Adrenal gland (tissue), 12 donors: ENCODE results near the gene CNTNAP2. TPM values are rescaled to one million over a fixed set of nuclear protein-coding genes. Genes with fewer than 3 reads are reported as not detected.

ENCODE experiments used
- DNase-seq, 7 donors: peaks; one replicate each; pipeline ENCODE4 v3.0.0-alpha.2; 2019 to 2020
- H3K27ac ChIP-seq, 5 donors: fragments of 200-600 bp; sonication (generic) in 4 of 5; 1 replicate in 3 of 5; 2 replicates in 2 of 5; pipeline versions ENCODE4 v1.5.1 to v1.8.0; 2016 to 2020; ENCODE audit warnings: mild to moderate bottlenecking in 1 of 5
- H3K27me3 ChIP-seq: fragments of 200-600 bp; 2 replicates; pipeline ENCODE4 v1.8.0; 2021
- H3K36me3 ChIP-seq, 2 donors: fragments of 200-600 bp; replicated peaks in 1 of 2; 1 replicate in 1 of 2; 2 replicates in 1 of 2; pipeline versions ENCODE4 v1.5.1 to v1.8.0; 2018 to 2022
- H3K4me1 ChIP-seq, 2 donors: fragments of 200-600 bp; replicated peaks in 1 of 2; 1 replicate in 1 of 2; 2 replicates in 1 of 2; pipeline versions ENCODE4 v1.5.1 to v1.8.0; 2018 to 2021
- H3K4me3 ChIP-seq, 4 donors: fragments of 200-600 bp; sonication (generic) in 3 of 4; one replicate each; pipeline ENCODE4 v1.5.1; 2016 to 2018
- H3K9me3 ChIP-seq, 3 donors: fragments of 200-600 bp; sonication (generic) in 1 of 3; replicated peaks in 1 of 3; 1 replicate in 2 of 3; 2 replicates in 1 of 3; pipeline versions ENCODE4 v1.5.1 to v1.8.0; 2016 to 2021
- CTCF ChIP-seq, 6 experiments: fragments of 450-650 bp in 4 of 6; fragments of 200-600 bp in 2 of 6; sonication (generic) in 1 of 6; IDR thresholded peaks; 1 replicate in 5 of 6; 2 replicates in 1 of 6; pipeline versions ENCODE4 v1.5.1 to v1.8.0; 2016 to 2021; ENCODE audit warnings: antibody characterized with exemption in 6 of 6, mild to moderate bottlenecking in 2 of 6, moderate library complexity in 1 of 6
- POLR2A ChIP-seq, 2 donors: fragments of 450-650 bp; IDR thresholded peaks; one replicate each; pipeline ENCODE4 v1.6.1; 2017; ENCODE audit warnings: antibody characterized with exemption in 2 of 2, mild to moderate bottlenecking in 2 of 2, moderate library complexity in 1 of 2
- WGBS, 4 donors: extraction: QIAGEN DNeasy Blood & Tissue Kit in 2 of 4; methylation state at CpG; one replicate each; pipeline versions ENCODE4 v1.1.5 to v1.1.7; 2013 to 2017; 5-methylcytosine and 5-hydroxymethylcytosine counted together
- intact Hi-C, 2 donors: fragments of 100-400 bp; cut with DNase I; formaldehyde crosslinking; loops; one replicate each; pipeline versions ENCODE4 v1.14.1 to v1.15.0; 2022 to 2023
- polyA plus RNA-seq, 3 donors: library from polyadenylated mRNA; stranded (reverse); fragments of 200-250 nt in 2 of 3; fragments of 350-450 nt in 1 of 3; fragmentation: Illumina TruSeq in 1 of 3; extraction: RNeasy Lipid Tissue Mini Kit (QIAGEN cat#74804) in 1 of 3; gene quantifications; one replicate each; pipeline ENCODE4 v1.2.3, GENCODE V29; 2013 to 2014
- total RNA-seq, 9 donors: library from RNA; depleted of rRNA in 4 of 9; stranded (reverse); fragments of >200 nt in 4 of 9; fragments of 120-200 nt in 1 of 9; fragmentation: NEBNext Ultra II Directional in 1 of 9; extraction: Animal tissue kit (Norgen Biotek cat#: 25700) in 1 of 9; gene quantifications; one replicate each; pipeline versions ENCODE4 v1.1.0 to v1.2.4, GENCODE V29; 2013 to 2023
- donor health status: healthy with polysubstance abuse.
- donor health status: Bipolar disorder and iron deficiency.
- donor health status: DM: yes; HTN: yes; CAD: no.
- donor health status: DM: no; HTN: no; CAD: no.
- donor health status: DM: no; HTN: no; CAD: no.
- donor health status: DM: yes; HTN: yes; CAD: no.

CNTNAP2 gene
- total and polyA plus RNA-seq, 12 donors, result 0.14 to 6.3 (median 1.8) TPM; not detected in 2

DNA sequence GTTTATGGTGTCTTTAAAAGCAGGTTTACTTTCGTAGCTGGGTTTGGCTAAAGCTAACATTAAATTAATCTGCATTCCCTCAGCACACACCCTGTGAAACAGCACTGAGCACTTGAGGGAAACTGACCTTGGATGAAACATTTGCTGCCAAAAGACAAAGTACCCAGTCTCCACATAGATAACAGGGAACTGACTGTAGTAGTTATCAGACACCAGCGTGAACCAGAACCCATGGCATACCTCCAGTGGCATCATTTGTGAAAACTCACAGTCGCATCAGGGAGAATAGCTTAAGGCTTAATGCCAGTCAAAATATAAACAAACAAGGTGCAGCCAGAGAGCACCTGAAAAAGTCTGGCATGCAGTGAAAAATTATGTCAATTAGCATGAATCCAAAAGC lies 2116.2 kb downstream of the CNTNAP2 start:
- no peaks in the 10 kb centered on the region for H3K36me3 ChIP-seq
- H3K4me1 ChIP-seq, result no peaks in the 10 kb centered on the region
- peak in 5 of 7 donors; percentile 23 to 42 (median 31) for DNase-seq
- WGBS, 4 donors, result 40 to 50% (median 46%) methylated on average over 3 of the region's 3 CpGs
- H3K27ac ChIP-seq, result no peak overlapping the region
- TF ChIP-seq CTCF (IDR thresholded peaks at IDR 0.05) (no peak), POLR2A (IDR thresholded peaks at IDR 0.05) (no peak)
- no peaks in the 10 kb centered on the region for H3K9me3 ChIP-seq
- H3K27me3 ChIP-seq, result no peaks in the 10 kb centered on the region
- intact Hi-C loops, result no loop called here
- H3K4me3 ChIP-seq, result no peak overlapping the region

GRCh38 chr7:148234715-148235114 lies 2118.1 kb downstream of the CNTNAP2 start:
- intact Hi-C loops, result no loop called here
- no peak for DNase-seq
- TF ChIP-seq POLR2A (IDR thresholded peaks at IDR 0.05), result no peak
- TF ChIP-seq CTCF (IDR thresholded peaks at IDR 0.05), result no peak
- no peaks in the 10 kb centered on the region for H3K27me3 ChIP-seq
- 81 to 92% (median 89%) methylated on average over 1 of the region's 1 CpG for WGBS, 4 donors
- H3K4me3 ChIP-seq, result no peak overlapping the region
- no peaks in the 10 kb centered on the region for H3K36me3 ChIP-seq
- no peak overlapping the region for H3K27ac ChIP-seq
- H3K9me3 ChIP-seq, result no peaks in the 10 kb centered on the region
- peaks cover 0 to 5% of the 10 kb centered on the region in 2 donors for H3K4me1 ChIP-seq

DNA sequence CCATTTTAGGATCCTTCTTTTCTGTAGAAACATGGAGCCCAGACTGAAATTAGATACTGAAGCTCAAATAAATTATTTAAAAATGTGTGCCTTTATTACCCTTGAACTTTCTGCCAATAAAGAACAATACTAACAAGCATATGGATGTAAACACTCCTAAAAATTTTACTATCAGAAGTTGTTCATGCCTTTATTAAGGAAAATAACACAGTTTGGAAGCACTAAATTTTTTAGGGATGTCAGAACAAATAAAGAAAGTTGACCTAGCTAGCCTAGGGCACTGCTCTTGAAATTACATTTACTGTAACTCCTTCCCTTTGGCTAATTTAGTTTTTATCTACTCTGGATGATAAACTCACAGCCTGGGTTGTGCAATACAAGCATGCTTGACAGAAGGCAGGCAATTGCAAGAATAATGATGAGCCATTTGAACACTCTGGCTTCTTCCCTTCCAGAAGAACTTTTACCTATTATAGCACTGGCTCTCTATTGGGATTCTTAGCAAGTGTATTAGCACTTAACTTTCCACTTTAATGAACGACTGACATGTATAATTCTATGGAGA lies 2122.2 kb downstream of the CNTNAP2 start:
- no peaks in the 10 kb centered on the region for H3K27me3 ChIP-seq
- peaks cover 0 to 5% of the 10 kb centered on the region in 2 donors for H3K4me1 ChIP-seq
- no peaks in the 10 kb centered on the region for H3K9me3 ChIP-seq
- 62 to 79% (median 73%) methylated on average over 1 of the region's 1 CpG for WGBS, 4 donors
- DNase-seq, result peak in 5 of 7 donors; percentile 30 to 73 (median 56)
- TF ChIP-seq POLR2A (IDR thresholded peaks at IDR 0.05) (no peak), CTCF (IDR thresholded peaks at IDR 0.05) (no peak)
- no peak overlapping the region for H3K27ac ChIP-seq
- no peaks in the 10 kb centered on the region for H3K36me3 ChIP-seq
- H3K4me3 ChIP-seq, result no peak overlapping the region
- intact Hi-C loops, result no loop called here

GRCh38 chr7:148241700-148242293 lies 2125.2 kb downstream of the CNTNAP2 start:
- intact Hi-C loops, result loop anchor here in 1 of 2 donors (10.0 kb wide), 2 partner anchors 97 to 137 kb away; no protein-coding TSS in a partner anchor
- no peak for TF ChIP-seq POLR2A (IDR thresholded peaks at IDR 0.05)
- no peaks in the 10 kb centered on the region for H3K9me3 ChIP-seq
- 46 to 51% (median 48%) methylated on average over 3 of the region's 3 CpGs for WGBS, 4 donors
- H3K27me3 ChIP-seq, result no peaks in the 10 kb centered on the region
- no peaks in the 10 kb centered on the region for H3K36me3 ChIP-seq
- no peak overlapping the region for H3K4me3 ChIP-seq
- no peak for DNase-seq
- no peak overlapping the region for H3K27ac ChIP-seq
- H3K4me1 ChIP-seq, result peaks cover 0 to 5% of the 10 kb centered on the region in 2 donors
